HG03108 (cell line): ENCODE results near the gene RAB37.

ENCODE experiments used
- ATAC-seq: cut with Tn5 transposase; IDR thresholded peaks from one replicate; pipeline ENCODE4 v1.9.1; 2021; ENCODE audit warnings: moderate library complexity; ENCODE audit not compliant: unreplicated experiment

RAB37 gene

DNA sequence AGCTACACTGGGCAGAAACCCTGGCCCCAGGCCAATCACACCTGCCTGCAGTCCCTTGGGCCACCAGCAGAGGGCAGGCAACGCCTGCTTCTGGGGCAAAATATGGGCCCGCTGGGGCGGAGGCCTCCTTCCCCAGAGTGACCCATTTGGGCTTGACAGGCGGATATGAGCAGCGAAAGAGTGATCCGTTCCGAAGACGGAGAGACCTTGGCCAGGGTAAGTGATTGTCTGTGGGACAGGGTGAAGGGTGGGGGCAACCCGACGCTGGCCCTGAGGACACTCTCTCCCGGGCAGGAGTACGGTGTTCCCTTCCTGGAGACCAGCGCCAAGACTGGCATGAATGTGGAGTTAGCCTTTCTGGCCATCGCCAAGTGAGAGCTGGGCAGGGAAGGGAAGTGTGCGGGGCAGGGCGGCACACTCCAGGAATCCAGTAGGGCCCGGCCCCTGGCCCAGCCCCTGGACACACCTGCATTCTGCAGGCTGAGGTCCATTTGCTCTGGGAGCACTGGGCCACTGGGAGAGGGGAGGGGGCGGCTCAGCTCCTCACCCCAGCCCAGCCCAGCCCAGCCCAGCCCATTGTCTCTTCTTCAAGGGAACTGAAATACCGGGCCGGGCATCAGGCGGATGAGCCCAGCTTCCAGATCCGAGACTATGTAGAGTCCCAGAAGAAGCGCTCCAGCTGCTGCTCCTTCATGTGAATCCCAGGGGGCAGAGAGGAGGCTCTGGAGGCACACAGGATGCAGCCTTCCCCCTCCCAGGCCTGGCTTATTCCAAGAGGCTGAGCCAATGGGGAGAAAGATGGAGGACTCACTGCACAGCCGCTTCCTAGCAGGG, 7.9 kb downstream of the RAB37 start:
- no peak for ATAC-seq

DNA sequence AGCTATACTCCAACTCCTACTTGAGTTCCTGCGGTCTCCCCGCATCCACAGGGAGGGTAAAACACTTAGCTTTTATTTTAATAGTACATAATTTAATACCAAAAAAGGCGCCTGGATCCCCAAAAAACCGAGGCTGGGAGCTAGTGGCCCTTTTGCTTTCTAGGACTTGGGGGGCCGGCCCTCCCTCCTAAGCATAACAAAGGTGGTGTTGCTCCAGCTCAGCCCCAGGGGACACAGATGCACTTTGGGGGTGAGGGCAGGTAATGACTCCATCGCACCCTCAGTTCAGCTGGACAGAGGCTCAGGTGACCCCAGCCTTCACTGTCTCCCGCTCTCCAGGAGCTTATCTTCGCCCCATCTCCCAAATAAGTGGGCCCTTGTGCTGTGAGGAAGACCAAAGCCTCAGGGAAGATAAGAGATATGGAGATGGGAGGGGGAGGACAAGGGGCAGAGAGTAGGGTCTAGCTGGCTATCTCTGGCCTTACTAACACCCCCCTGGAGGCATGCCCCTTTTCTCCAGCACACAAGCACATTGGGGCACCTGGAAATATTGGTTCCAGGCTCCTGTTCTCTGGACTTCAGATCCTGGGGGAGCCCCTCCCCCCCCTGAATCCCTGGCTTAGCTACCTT, 8.6 kb downstream of the RAB37 start:
- ATAC-seq: no peak

DNA sequence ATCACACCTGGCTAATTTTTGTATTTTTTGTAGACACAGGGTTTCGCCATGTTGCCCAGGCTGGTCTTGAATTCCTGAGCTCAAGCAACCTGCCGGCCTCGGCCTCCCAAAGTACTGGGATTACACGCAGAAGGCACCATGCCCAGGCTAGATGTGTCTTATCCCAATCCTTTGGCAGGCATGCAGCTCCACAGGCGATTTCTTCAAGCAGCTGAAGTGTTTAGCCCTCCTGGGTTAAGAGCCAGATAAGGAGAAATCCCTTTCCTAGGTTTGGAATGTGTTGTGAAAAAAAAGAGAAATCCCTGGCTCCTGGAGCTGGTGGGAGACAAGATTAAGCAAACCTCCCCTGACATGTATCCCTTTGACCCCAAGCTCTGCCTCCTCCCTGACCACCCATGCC, 9.3 kb downstream of the RAB37 start:
- ATAC-seq: no peak

DNA sequence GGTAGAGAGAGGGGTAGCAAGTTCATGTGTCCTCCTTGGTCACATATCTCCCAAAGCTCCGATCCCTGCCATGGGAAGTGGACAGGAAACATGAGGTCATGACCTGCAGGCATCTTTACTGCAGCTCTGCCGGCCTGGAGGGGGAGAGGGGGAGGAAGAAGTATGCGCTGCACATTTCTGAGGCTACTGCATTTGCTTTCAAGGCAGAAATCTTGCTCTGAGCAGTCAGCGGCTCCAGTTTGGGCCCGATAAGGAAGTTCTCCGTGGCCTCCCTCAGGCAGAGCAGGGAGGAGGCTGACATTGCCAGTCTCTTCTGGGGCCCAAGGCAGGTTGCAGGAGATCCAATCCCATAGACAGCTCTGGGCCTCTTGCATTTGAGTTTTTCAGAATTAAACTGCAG, 9.9 kb downstream of the RAB37 start:
- no peak for ATAC-seq

DNA sequence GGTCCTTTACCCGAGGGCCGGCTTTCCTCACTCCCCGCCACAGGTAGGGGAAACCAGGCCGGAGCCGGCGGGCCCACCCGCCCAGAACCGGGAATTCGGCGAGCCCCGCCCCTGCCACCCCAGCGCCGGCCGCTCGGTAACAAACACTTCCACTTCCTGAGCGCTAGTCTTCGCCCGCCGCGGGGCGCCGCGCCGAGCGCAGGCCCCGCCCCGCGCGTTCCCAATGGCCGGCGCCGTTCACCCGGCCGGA, 11.1 kb downstream of the RAB37 start:
- no peak for ATAC-seq

DNA sequence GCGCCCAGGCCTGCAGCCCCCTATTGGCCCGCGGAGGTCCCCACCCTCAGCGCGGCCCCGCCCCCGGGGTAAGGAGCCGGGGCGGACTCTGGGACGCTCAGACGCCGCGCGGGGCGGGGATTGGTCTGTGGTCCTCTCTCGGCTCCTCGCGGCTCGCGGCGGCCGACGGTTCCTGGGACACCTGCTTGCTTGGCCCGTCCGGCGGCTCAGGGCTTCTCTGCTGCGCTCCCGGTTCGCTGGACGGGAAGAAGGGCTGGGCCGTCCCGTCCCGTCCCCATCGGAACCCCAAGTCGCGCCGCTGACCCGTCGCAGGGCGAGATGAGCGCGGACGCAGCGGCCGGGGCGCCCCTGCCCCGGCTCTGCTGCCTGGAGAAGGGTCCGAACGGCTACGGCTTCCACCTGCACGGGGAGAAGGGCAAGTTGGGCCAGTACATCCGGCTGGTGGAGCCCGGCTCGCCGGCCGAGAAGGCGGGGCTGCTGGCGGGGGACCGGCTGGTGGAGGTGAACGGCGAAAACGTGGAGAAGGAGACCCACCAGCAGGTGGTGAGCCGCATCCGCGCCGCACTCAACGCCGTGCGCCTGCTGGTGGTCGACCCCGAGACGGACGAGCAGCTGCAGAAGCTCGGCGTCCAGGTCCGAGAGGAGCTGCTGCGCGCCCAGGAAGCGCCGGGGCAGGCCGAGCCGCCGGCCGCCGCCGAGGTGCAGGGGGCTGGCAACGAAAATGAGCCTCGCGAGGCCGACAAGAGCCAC, 11.6 kb downstream of the RAB37 start, which contains the start of gene NHERF1:
NHERF1 (plus strand) TSS at position 100 of the 750 bp plus-strand sequence; CDS start at position 319, 219 bp downstream.
- ATAC-seq: peak; percentile 82

DNA sequence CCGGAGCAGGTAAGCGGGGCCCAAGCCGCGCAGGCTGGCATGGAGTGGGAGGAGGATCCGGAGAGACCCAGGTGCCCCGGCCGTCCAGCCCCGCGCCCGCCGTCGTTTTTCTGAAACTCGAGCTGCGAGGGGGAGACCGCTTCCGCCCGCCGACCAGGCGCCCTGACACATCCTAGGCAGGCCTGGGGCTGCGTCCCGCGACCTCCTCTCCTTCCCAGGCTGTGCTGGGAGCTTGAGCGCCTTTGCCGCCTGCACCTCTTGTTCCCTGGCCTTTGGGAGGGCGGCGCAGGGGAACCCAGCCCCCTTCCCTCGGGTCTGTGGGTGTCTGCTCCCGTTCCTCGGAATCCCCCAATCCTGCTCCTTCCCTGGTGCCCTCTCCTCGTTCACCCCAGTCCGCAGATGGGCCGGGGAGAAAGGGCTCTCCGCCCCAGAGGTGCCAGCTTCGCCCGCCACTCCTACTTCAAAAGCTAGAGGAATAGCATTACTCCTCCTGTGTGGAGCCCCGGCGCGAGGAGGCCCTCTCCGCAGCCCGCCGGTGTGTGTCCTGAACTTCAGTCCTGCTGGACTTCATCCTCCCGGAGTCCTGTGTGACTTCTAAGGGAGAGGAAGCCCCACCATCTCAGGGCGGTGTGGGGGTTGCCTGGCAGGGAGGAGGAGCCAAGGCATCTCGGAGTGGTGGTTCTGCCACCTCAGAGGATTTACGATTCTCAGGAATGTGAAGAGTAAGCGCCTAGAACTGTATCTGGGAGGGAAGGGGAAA, 12.4 kb downstream of the RAB37 start:
- peak; percentile 12 for ATAC-seq

DNA sequence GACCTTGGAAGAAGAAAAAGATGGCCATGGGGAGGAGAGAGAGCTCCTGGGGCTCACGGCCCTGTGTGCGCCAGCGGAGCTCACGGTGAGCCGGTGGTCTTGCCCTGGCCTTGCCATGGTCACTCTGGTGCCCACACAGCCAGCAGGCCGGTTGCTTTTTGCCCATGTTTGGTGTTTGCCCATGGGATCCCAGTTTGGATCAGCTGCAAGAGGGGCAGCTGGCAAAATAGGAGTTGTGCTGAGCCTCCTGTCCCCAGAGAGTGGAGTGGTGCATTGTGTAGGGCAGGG, 12.9 kb downstream of the RAB37 start:
- no peak for ATAC-seq

DNA sequence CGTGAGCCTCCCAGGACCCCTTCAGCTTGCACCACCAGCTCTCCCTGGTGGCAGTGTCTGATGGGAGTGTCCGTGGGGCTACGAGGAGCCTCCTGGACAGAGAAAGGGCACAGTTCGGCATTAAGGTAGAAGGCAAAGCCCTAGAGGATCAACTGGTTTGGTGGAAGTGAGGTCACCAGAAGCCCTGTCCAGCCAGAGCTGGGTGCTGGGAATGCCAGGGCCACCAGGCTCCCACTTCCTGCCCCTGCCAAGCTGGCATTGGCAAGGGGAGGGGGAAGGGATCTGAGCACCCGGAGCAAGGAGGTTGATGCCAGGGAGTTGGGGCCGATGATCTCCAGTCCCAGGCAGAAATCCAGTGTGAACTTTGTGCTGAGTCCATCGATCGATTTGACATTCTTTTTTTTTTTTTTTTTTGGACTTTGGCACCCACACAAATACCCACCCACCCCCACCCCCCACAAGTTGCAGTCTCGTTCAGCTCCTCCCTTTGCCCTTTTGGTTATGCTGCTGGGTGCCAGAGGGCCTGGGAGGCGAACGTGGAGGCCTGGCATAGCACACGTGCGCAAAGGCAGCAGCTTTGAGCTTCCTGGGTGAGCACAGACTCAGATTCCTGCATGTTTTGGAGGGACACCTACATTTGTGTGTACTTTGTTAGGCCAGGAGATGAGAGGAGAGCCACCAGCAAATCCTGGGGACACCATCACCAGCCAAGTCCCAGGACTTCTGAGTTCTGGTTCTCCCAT, 13.4 kb downstream of the RAB37 start:
- ATAC-seq: no peak

DNA sequence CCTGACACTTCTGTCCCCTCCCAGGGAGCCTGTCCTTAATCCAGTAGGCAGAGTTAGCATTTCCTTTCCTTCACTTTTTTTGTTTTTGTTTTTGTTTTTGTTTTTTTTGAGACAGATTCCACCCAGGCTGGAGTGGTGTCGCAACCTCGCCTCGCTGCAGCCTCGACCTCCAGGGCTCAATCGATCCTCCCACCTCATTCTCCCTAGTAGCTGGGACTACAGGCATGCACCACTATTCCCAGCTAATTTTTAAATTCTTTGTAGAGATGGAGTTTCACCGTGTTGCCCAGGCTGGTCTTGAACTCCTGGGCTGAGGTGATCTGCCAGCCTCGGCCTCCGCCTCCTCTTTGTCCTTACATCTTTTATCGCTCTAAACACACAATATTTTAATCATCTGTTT, 15.4 kb downstream of the RAB37 start:
- ATAC-seq: no peak

DNA sequence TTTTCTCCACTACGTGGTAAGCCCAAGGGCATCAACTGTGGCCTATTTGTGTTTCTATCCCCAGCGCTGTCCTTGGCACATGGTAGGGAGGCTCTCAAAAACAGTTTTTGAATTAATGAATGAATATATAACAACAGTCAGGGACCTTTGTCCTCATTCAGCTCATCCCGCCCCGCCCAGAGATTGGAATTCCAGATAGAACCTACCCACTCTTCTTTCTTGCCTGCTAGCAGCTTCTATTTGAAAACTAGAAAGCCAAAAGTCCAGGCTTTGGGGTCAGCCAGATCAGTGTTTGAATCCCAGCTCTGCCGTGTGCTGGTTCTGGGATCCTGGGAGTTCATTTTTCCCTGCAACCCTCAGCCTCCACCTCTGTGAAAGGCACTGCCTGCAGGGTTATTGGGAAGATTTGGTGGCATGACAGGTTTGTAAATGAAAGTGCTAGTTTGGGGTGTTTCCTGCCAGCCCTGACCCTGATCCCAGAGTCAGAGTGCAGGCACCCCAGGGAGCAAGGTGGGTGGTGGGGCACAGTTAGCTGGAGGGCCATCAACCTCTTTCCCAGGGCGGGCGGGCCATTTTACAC, 15.9 kb downstream of the RAB37 start:
- ATAC-seq: no peak

DNA sequence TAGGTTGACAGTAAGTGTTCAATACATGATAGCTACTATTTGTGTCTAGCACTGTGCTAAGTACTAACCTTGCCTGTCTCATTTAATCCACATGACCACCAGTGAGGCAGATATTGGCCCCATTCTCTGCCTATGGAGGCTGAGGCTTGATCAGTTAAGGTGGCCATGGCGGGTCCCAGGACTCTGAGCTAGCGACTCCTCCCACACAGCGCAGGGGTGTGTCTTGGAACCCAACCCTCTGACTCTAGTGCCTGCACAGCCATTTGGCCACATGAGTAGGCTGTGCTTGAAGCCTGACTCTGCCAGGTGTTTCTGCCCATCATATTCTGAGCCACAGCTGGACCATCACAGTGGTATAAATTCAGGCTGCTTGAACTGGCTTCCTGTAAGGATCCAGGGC, 17.8 kb downstream of the RAB37 start:
- no peak for ATAC-seq

DNA sequence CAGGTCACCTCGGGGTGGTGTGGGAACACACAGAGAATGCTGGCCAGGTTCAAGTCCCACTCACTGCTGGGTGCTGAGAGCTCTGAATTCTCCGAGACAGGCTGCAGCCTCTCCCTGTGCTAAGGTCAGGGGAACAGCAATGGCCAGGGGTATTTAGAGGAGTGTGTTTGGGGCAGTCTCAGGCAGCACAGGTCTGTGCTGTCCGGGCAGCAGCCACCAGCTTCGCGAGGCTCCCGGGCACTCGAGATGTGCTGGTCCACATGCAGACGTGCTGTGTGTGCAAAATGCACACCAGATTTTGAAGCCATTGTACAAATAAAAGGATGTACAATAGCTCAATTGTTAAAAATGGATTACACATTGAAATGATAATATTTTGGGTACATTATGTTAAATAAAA, 18.5 kb downstream of the RAB37 start:
- no peak for ATAC-seq

DNA sequence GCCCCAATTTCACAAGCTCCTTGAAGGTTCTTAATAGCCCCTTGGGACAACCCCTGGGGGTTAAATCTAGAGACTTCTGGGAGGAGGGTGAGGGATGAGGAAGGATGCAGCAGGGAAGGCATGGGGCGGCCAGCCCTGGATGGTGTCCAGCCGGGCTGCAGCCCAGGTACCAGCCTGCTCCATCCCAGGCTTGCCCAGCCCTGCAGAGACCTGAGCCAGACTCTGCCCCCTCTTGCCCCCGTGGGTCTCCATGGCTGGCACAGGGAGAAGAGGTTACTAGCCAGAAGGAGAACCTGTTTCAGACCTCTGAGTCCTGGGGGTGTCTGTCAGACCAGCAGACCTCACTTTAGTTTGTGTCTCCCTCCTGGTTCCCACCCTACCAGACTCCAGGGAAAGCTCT, 19.8 kb downstream of the RAB37 start:
- no peak for ATAC-seq

DNA sequence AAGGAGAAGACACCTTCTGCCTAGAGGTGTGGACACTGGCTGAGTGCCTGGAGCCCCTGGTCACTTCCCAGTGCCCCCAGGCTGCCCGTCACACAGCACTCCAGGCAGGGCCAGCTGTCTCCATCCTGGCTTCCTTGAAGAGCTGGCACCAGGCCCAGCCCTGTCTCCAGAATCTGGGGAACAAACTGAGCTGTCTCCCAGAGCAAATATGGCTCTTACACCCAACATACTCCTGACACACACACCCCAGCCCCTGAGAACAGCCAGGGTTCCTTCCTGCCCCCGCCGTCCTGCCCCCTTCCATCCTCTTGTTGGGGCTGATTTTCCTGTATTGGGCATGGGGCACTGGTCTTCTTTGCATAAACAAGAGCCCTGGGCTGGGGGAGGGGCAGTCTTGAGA, 20.4 kb downstream of the RAB37 start:
- ATAC-seq: no peak

DNA sequence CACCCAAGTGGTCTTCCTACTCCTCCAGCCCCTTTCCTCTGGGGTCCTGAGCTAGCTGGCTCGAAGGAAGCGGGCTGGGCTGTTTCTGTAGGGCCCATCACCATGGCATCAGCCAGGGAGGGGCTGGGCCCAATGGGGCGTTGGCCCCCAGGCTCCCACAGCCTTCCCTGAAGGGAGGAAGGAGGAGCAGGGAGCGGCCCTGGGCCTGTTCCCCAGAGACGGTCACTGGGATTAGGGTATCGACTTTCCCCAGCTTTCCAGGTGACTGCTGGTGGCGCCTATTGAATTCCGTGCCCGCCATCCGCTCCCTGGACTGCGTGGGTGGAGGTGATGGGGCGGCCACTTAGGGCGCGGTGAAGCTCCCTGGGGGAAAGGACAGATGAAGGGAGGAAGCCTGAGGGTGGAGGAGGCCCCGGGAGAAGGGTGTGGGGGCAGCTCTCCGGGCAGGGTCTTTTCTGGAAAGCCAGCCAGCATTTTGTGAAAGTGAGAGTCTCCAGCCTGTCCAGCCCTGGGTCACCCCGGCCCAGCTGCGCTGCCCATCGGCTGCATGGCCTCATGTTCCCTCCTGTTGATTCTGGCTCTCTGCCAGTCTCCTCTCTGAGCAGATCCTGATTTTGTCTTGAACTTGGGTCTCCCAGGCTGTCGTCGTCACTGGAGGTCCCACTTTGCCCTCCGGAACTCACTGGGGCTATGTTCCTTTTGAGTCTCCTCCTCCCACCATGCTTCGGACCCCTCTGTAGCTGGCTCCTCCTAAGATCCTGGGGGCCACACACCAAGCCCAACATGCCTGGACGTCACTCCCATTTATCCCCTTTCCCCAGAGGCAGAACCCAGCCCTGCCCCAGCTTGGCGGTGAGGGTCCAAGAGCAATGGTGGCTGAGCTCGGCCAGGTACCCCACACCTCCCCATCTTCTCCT, 21.1 kb downstream of the RAB37 start:
- no peak for ATAC-seq

DNA sequence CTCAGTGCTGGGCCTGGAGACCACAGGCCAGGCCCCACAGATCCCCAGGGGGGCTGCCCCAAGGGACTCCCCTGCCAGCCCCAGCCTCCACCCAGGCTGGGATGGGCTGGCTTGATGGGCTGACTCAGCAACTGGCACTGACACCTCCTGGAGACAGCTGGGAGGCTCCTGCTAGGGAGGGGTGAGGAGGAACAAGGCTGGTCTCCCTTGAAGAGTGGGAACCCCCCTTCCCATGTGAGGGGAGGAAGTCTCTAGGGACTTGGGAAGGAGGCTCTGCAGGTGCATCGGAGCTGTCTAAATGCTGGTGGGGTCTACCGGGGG, 21.8 kb downstream of the RAB37 start:
- no peak for ATAC-seq

DNA sequence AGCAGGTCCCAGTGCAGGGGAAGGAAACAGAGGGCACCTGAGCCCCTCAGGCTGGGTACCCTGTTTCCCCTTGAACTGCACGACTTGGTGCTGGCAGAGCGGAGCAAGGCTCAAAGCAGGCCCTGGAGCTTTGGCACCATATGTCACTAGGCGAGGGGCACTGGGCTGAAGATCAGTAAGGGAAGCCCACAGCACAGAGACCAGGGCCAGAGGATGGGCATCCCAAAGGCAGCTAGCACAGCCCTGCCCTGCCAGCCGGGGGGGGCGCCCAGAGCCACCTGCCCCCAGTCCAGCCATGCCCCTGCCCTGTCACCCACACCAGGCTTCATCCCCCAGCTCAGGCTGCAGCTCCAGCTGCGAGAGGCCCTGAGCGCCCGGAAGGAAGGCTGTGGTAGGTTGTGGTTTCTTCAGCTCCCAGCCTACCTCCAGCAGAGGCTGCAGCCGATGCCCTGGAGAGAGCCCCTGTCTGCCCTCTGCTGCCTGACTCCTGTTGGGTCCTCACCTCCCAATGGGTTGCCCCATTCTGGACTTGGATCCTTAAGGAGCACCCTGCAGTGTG, 22.3 kb downstream of the RAB37 start:
- ATAC-seq: peak; percentile 68

DNA sequence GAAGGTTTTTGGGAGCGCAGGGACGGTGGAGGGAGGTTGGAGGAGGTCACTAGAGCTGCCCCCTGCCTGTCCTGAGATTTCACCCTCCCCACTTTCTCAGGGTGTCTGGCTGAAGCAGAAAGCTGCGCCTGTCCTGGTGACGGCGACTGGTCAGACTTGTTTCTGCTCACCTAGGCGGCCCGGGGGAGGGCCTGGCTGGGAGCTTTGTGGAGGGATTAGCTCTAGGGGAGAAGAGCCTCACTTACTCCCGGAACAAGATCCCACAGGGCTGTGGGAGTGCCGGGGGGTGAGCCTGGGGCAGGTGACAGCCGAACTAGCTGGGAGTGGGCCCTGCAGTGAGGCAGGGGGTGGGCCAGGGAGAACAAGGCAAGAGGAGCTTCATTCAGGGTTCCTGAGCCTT, 22.9 kb downstream of the RAB37 start:
- ATAC-seq: no peak
